ENCODE data around the gene HDHD3.
A peak's percentile ranks its signal among the peaks of the same experiment; 100 is the strongest.

The HDHD3 gene

GRCh38 chr9:113350937-113351336 is 25.8 kb downstream of the HDHD3 start:
- peak overlapping the region; percentile 80 for H3K4me3 ChIP-seq (ENCODE audit: low read length)
- peaks cover 42% of the 10 kb centered on the region for H3F3A ChIP-seq (ENCODE audit: insufficient read depth, low read length)
- no peaks in the 10 kb centered on the region for H3K9me2 ChIP-seq (replicated peaks; ENCODE audit: insufficient read depth, low read length)
- H3K4me2 ChIP-seq (ENCODE audit: low read depth, low read length) = peak overlapping the region; percentile 88
- H3K36me3 ChIP-seq (replicated peaks; ENCODE audit: insufficient read depth, low read length) = no peaks in the 10 kb centered on the region
- DNase-seq = peak; percentile 62
- TF ChIP-seq EZH2 (optimal IDR thresholded peaks at IDR 0.05; ENCODE audit: low read depth, low read length) (no peak), CTCF (IDR thresholded peaks at IDR 0.05; ENCODE audit: low read length) (no peak), EZH2phosphoT487 (IDR thresholded peaks at IDR 0.05; ENCODE audit: low read length) (no peak)
- peak overlapping the region; percentile 84 for H3K9ac ChIP-seq (ENCODE audit: low read length)
- H2AFZ ChIP-seq (ENCODE audit: low read length) = no peak overlapping the region
- H3K4me1 ChIP-seq (ENCODE audit: low read length) = peaks cover 40% of the 10 kb centered on the region
- H3K9me3 ChIP-seq (replicated peaks; ENCODE audit: insufficient read depth, low read length) = no peaks in the 10 kb centered on the region
- H4K20me1 ChIP-seq (ENCODE audit: insufficient read depth, low read length) = no peaks in the 10 kb centered on the region
- no peaks in the 10 kb centered on the region for H3K27me3 ChIP-seq (replicated peaks; ENCODE audit: insufficient read depth, low read length)
- H3K27ac ChIP-seq (ENCODE audit: low read length) = peak overlapping the region; percentile 89
- peaks cover 41% of the 10 kb centered on the region for H3K79me2 ChIP-seq (ENCODE audit: low read length)

- H2AFZ ChIP-seq (ENCODE audit: low read length) = peak overlapping the region; percentile 63; the same call in 1 of the 2 replicates
- no peaks in the 10 kb centered on the region for H4K20me1 ChIP-seq (ENCODE audit: insufficient read depth, low read length)
- peaks cover 39% of the 10 kb centered on the region for H3K79me2 ChIP-seq (ENCODE audit: low read length)
- H3K4me1 ChIP-seq (ENCODE audit: low read length) = peaks cover 40% of the 10 kb centered on the region
- peak overlapping the region; percentile 89 for H3K27ac ChIP-seq (ENCODE audit: low read length)
- H3K9ac ChIP-seq (ENCODE audit: low read length) = peak overlapping the region; percentile 84
- peak overlapping the region; percentile 88 for H3K4me2 ChIP-seq (ENCODE audit: low read depth, low read length)
- DNase-seq = peak; percentile 43
- peaks cover 42% of the 10 kb centered on the region for H3F3A ChIP-seq (ENCODE audit: insufficient read depth, low read length)
- no peaks in the 10 kb centered on the region for H3K9me3 ChIP-seq (replicated peaks; ENCODE audit: insufficient read depth, low read length)
- H3K9me2 ChIP-seq (replicated peaks; ENCODE audit: insufficient read depth, low read length) = no peaks in the 10 kb centered on the region
- H3K4me3 ChIP-seq (ENCODE audit: low read length) = peak overlapping the region; percentile 80
- no peaks in the 10 kb centered on the region for H3K27me3 ChIP-seq (replicated peaks; ENCODE audit: insufficient read depth, low read length)
- TF ChIP-seq EZH2 (optimal IDR thresholded peaks at IDR 0.05; ENCODE audit: low read depth, low read length) (no peak), CTCF (IDR thresholded peaks at IDR 0.05; ENCODE audit: low read length) (no peak), EZH2phosphoT487 (IDR thresholded peaks at IDR 0.05; ENCODE audit: low read length) (no peak)
- no peaks in the 10 kb centered on the region for H3K36me3 ChIP-seq (replicated peaks; ENCODE audit: insufficient read depth, low read length)
These were observed 26.6 kb downstream of the HDHD3 start for GRCh38 chr9:113350107-113350661.

- H3F3A ChIP-seq (ENCODE audit: insufficient read depth, low read length) = peaks cover 42% of the 10 kb centered on the region
- H3K4me1 ChIP-seq (ENCODE audit: low read length) = peaks cover 40% of the 10 kb centered on the region
- peak within 1 kb of the TSS; percentile 89 for H3K27ac ChIP-seq (ENCODE audit: low read length)
- H4K20me1 ChIP-seq (ENCODE audit: insufficient read depth, low read length) = no peaks in the 10 kb centered on the region
- H3K79me2 ChIP-seq (ENCODE audit: low read length) = peaks cover 39% of the 10 kb centered on the region
- DNase-seq = peak; percentile 65
- no peaks in the 10 kb centered on the region for H3K27me3 ChIP-seq (replicated peaks; ENCODE audit: insufficient read depth, low read length)
- TF ChIP-seq EZH2phosphoT487 (IDR thresholded peaks at IDR 0.05; ENCODE audit: low read length) (no peak), CTCF (IDR thresholded peaks at IDR 0.05; ENCODE audit: low read length) (no peak), EZH2 (optimal IDR thresholded peaks at IDR 0.05; ENCODE audit: low read depth, low read length) (no peak)
- H3K4me3 ChIP-seq (ENCODE audit: low read length) = peak within 1 kb of the TSS; percentile 80
- H3K4me2 ChIP-seq (ENCODE audit: low read depth, low read length) = peak within 1 kb of the TSS; percentile 88
- H3K36me3 ChIP-seq (replicated peaks; ENCODE audit: insufficient read depth, low read length) = no peaks in the 10 kb centered on the region
- no peaks in the 10 kb centered on the region for H3K9me2 ChIP-seq (replicated peaks; ENCODE audit: insufficient read depth, low read length)
- H3K9me3 ChIP-seq (replicated peaks; ENCODE audit: insufficient read depth, low read length) = no peaks in the 10 kb centered on the region
- peak within 1 kb of the TSS; percentile 63; the same call in 1 of the 2 replicates for H2AFZ ChIP-seq (ENCODE audit: low read length)
- peak within 1 kb of the TSS; percentile 84 for H3K9ac ChIP-seq (ENCODE audit: low read length)
These were observed 27.2 kb downstream of the HDHD3 start, which contains the start of gene BSPRY for GRCh38 chr9:113349445-113350094. TSS of gene BSPRY (plus strand) at chr9:113349541. CDS start at chr9:113349580, 39 bp downstream.

Data from MM.1S (cell line).